OCI-LY3 (cell line): ENCODE data around the gene TRAPPC2L.
A peak's percentile ranks its signal among the peaks of the same experiment; 100 is the strongest.

Experiments
- H2AFZ ChIP-seq: fragments of 200-600, 300-600 bp; shearing (Covaris generic); 2 replicates; pipeline ENCODE4 v1.6.0; 2014; ENCODE audit warnings: antibody characterized with exemption, low read depth, low read length
- H3K27ac ChIP-seq: fragments of 200-600, 300-600 bp; sonication (generic); 2 replicates; pipeline ENCODE4 v1.5.1; 2014; ENCODE audit warnings: mild to moderate bottlenecking, low read length, moderate library complexity, mixed read lengths
- H3K27me3 ChIP-seq: fragments of 200-600, 300-600 bp; sonication (generic); 2 replicates; pipeline ENCODE4 v1.6.1; 2014; ENCODE audit warnings: low read depth, low read length, mixed read lengths
- H3K36me3 ChIP-seq: fragments of 200-600, 300-600 bp; sonication (generic); replicated peaks from 2 replicates; pipeline ENCODE3; 2014; ENCODE audit warnings: low read depth, low read length, mixed read lengths
- H3K4me1 ChIP-seq: fragments of 300-600, 200-600 bp; sonication (generic); 2 replicates; pipeline ENCODE4 v1.6.1; 2014; ENCODE audit warnings: low read length, mixed read lengths
- H3K4me2 ChIP-seq: fragments of 200-600, 300-600 bp; sonication (generic); 2 replicates; pipeline ENCODE4 v1.6.1; 2014; ENCODE audit warnings: low read length, mixed read lengths
- H3K4me3 ChIP-seq: fragments of 300-600, 200-600 bp; sonication (generic); 2 replicates; pipeline ENCODE4 v1.5.1; 2014; ENCODE audit warnings: antibody characterized with exemption, mild to moderate bottlenecking, low read length, moderate library complexity
- H3K79me2 ChIP-seq: fragments of 300-600, 200-600 bp; shearing (Covaris generic); 2 replicates; pipeline ENCODE4 v1.6.1; 2014; ENCODE audit warnings: mild to moderate bottlenecking, low read length, mixed read lengths
- H3K9ac ChIP-seq: fragments of 300-600, 200-600 bp; shearing (Covaris generic); 2 replicates; pipeline ENCODE4 v1.6.0; 2014; ENCODE audit warnings: mild to moderate bottlenecking, low read length, moderate library complexity
- H3K9me3 ChIP-seq: fragments of 200-600, 300-600 bp; shearing (Covaris generic); 2 replicates; pipeline ENCODE4 v1.6.1; 2014; ENCODE audit warnings: low read length, mixed read lengths; ENCODE audit not compliant: insufficient read depth
- H4K20me1 ChIP-seq: fragments of 200-600, 300-600 bp; sonication (generic); 2 replicates; pipeline ENCODE4 v1.6.1; 2016; ENCODE audit warnings: low read length, mixed read lengths; ENCODE audit not compliant: insufficient read depth
- EZH2phosphoT487 ChIP-seq: fragments of 200-600 bp; shearing (Covaris generic); IDR thresholded peaks from 2 replicates; pipeline ENCODE4 v1.6.1; 2018; ENCODE audit warnings: antibody characterized with exemption, mixed run types, low read depth
- TF ChIP-seq, protein P1 (sequence below): fragments of 200-600, 300-600 bp; sonication (generic); IDR thresholded peaks from 2 replicates; pipeline ENCODE4 v1.5.1; 2014; ENCODE audit warnings: antibody characterized with exemption, low read length, low read depth

The TRAPPC2L gene

DNA sequence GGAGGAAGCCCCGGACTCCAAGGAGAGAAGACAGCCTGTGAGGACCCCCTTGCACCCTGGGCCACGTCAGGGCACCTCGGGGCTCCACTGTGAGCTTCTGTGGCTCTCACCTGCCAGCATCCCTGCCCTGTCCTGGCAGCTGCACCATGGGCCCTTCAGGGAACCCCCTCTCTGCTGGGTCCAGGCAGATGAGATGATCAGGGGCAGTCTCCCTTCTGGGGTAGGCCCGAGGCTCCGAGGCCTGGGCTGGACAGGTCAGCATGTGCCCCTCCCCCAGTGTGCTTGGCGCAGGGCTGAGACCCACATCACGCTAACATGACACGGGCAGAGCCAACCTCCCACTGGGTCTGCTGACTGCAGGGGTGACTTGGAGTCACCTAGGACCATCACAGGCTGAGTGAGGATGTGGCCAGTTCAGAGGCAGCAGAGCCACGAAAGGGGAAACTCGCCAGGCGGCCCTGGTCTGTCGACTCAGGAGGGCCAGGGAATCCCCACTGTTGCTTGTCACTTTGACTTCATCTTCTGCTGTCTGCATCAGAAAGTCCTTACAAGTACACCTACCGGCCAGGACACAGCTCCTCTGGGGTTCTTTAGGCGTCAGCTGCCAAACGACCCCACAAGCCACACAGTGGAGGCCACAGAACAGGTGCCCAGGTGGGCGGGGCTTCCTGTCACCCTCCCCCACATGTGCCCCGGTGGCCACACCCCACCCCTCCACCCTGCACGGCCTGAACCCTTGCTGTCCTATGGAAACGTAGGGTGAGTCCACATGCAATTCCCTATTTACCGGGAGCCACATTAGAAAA lies 2.4 kb upstream of the TRAPPC2L start:
- Histone ChIP-seq H3K36me3 (peaks cover 6% of the 10 kb centered on the region), H3K4me3 (no peak overlapping the region), H3K27ac (no peak overlapping the region), H3K9me3 (no peaks in the 10 kb centered on the region), H3K27me3 (no peaks in the 10 kb centered on the region), H3K79me2 (peaks cover 18% of the 10 kb centered on the region), H3K4me2 (0 out of 2 replicates have a peak overlapping the region, but pooled peaks have one; percentile 7), H3K4me1 (peaks cover 23% of the 10 kb centered on the region), H2AFZ (no peak overlapping the region), H3K9ac (no peak overlapping the region), H4K20me1 (peaks cover 9% of the 10 kb centered on the region; the same call in 1 of the 2 replicates)
- TF ChIP-seq, protein P1, sequence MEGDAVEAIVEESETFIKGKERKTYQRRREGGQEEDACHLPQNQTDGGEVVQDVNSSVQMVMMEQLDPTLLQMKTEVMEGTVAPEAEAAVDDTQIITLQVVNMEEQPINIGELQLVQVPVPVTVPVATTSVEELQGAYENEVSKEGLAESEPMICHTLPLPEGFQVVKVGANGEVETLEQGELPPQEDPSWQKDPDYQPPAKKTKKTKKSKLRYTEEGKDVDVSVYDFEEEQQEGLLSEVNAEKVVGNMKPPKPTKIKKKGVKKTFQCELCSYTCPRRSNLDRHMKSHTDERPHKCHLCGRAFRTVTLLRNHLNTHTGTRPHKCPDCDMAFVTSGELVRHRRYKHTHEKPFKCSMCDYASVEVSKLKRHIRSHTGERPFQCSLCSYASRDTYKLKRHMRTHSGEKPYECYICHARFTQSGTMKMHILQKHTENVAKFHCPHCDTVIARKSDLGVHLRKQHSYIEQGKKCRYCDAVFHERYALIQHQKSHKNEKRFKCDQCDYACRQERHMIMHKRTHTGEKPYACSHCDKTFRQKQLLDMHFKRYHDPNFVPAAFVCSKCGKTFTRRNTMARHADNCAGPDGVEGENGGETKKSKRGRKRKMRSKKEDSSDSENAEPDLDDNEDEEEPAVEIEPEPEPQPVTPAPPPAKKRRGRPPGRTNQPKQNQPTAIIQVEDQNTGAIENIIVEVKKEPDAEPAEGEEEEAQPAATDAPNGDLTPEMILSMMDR = no peak
- no peak for TF ChIP-seq EZH2phosphoT487

DNA sequence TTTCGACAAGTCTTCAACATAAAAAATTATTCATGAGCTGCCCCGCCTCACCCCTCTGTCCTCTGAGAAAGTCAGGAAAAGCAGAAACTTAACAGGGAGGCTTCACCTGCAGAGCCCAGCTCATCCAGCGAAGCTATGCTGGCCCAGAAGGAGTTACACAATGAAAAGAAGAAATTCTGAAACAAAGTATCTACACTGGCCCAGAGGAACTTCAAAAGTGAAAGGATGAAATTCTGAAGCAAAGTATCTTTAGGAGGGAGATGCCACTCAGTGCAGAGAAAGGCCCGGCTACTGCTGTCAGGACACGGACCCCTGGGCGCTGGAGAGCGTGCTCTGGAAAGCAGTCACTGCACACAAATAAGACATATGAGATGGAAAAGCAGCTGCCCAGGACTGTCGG lies 1.8 kb upstream of the TRAPPC2L start:
- Histone ChIP-seq H2AFZ (no peak overlapping the region), H3K9ac (no peak overlapping the region), H3K27ac (no peak overlapping the region), H3K36me3 (peaks cover 10% of the 10 kb centered on the region), H3K4me3 (no peak overlapping the region), H3K79me2 (peaks cover 18% of the 10 kb centered on the region), H3K9me3 (no peaks in the 10 kb centered on the region), H3K27me3 (no peaks in the 10 kb centered on the region), H4K20me1 (peaks cover 9% of the 10 kb centered on the region; the same call in 1 of the 2 replicates), H3K4me2 (0 out of 2 replicates have a peak overlapping the region, but pooled peaks have one; percentile 7), H3K4me1 (peaks cover 23% of the 10 kb centered on the region)
- no peak for TF ChIP-seq EZH2phosphoT487
- TF ChIP-seq, protein P1 = no peak

DNA sequence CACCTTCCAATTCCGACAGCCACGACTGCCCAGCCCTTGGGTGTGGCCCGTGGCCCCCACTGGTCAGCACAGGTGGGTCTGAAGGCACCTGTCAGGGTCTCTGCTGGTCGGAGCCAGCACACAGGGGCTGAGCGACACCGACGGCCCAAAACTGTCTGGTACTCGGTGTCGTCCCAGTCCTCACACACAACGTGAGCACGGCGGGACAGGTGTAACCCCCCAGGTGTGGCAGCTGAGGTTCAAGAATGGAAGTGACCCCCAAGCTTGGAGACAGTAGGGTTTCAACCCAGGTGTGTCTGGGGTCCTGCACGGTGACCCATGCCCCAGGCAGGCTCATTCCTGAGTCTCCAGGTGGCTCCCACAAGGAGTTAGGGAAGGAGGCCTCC lies 1.2 kb upstream of the TRAPPC2L start:
- Histone ChIP-seq H3K27ac (no peak overlapping the region), H3K27me3 (no peaks in the 10 kb centered on the region), H2AFZ (no peak overlapping the region), H3K4me3 (peak overlapping the region; percentile 73), H3K4me1 (peaks cover 23% of the 10 kb centered on the region), H3K9ac (peak overlapping the region; percentile 38; the same call in 1 of the 2 replicates), H4K20me1 (peaks cover 9% of the 10 kb centered on the region; the same call in 1 of the 2 replicates), H3K79me2 (peaks cover 18% of the 10 kb centered on the region), H3K4me2 (peak overlapping the region; percentile 86), H3K9me3 (no peaks in the 10 kb centered on the region), H3K36me3 (peaks cover 14% of the 10 kb centered on the region)
- TF ChIP-seq, protein P1 = no peak
- no peak for TF ChIP-seq EZH2phosphoT487

DNA sequence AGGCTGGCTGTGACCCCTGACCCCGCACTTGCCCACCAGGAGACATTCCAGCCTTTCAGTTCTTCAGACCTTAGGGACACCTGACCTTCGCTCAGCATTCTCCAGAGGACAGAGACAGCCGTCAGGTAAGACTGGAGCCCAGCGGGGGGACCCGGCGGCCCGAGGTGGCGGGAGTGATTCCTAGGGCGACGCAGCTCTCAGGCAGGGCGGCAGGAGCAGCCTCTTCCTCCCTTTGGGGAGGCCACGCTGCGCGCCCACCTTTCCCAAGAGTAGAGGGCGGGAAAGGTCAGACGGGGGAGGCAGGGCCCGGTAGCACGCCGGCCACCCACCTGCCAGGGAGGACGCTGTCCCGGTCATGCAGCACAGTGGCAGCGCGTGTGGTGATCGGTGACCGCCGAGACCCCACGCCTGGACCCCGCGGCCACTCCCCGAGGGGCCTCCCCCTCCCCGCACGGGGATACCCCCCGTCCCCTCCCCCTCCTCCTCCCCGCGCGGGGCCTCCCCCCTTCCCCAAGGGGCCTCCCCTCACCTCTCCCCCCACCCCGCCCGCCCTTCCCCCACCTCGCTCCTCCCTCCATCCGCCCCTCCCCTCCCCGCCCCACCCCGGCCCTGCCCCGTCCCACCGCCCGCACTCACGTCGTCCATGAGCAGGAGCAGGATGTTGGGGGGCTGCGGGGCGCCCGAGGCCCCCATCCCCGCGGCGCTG lies 652 bp upstream of the TRAPPC2L start:
- Histone ChIP-seq H3K4me2 (peak overlapping the region; percentile 86), H3K36me3 (peaks cover 11% of the 10 kb centered on the region), H3K27me3 (no peaks in the 10 kb centered on the region), H3K9me3 (no peaks in the 10 kb centered on the region), H4K20me1 (peaks cover 9% of the 10 kb centered on the region; the same call in 1 of the 2 replicates), H3K4me1 (peaks cover 23% of the 10 kb centered on the region), H3K79me2 (peaks cover 18% of the 10 kb centered on the region), H3K9ac (peak overlapping the region; percentile 70; the same call in 1 of the 2 replicates), H2AFZ (no peak overlapping the region), H3K4me3 (peak overlapping the region; percentile 99), H3K27ac (peak overlapping the region; percentile 24; the same call in 1 of the 2 replicates)
- TF ChIP-seq, protein P1 = no peak
- TF ChIP-seq EZH2phosphoT487 = no peak
